ENCODE measurements around the gene TBR1. TPM values are rescaled to one million over a fixed set of nuclear protein-coding genes. Genes with fewer than 3 reads are reported as not detected.

The TBR1 gene
- total and polyA plus RNA-seq, 2 experiments from 2014 or later = not detected

- H3K4me1 ChIP-seq (ENCODE audit: insufficient read depth) = peaks cover 76% of the 10 kb centered on the region
- Mint-ChIP-seq H3K27me3 (ENCODE audit: insufficient read depth, low read depth, poor library complexity) (no peaks in the 10 kb centered on the region), H3K4me1 (peaks cover 77% of the 10 kb centered on the region), H3K4me3 (peak overlapping the region; percentile 60), H3K36me3 (ENCODE audit: low read depth) (peaks cover 9% of the 10 kb centered on the region; the same call in 2 of the 3 replicates), H3K27ac (peak overlapping the region; percentile 56), H3K9me3 (no peaks in the 10 kb centered on the region)
- no peaks in the 10 kb centered on the region for H3K27me3 ChIP-seq (ENCODE audit: insufficient read depth)
- no peaks in the 10 kb centered on the region for H3K9me2 ChIP-seq (ENCODE audit: insufficient read depth)
- H3K27ac ChIP-seq (ENCODE audit: low read depth) = no peak overlapping the region
- no peaks in the 10 kb centered on the region for H3F3A ChIP-seq (replicated peaks; ENCODE audit: low read depth)
- peak; percentile 66 for ATAC-seq
- H3K4me2 ChIP-seq = peak overlapping the region; percentile 36
- no peaks in the 10 kb centered on the region for H4K20me1 ChIP-seq (replicated peaks; ENCODE audit: insufficient read depth)
- peak overlapping the region; percentile 15; the same call in 1 of the 2 replicates for H3K4me3 ChIP-seq
- TF ChIP-seq, protein P1, sequence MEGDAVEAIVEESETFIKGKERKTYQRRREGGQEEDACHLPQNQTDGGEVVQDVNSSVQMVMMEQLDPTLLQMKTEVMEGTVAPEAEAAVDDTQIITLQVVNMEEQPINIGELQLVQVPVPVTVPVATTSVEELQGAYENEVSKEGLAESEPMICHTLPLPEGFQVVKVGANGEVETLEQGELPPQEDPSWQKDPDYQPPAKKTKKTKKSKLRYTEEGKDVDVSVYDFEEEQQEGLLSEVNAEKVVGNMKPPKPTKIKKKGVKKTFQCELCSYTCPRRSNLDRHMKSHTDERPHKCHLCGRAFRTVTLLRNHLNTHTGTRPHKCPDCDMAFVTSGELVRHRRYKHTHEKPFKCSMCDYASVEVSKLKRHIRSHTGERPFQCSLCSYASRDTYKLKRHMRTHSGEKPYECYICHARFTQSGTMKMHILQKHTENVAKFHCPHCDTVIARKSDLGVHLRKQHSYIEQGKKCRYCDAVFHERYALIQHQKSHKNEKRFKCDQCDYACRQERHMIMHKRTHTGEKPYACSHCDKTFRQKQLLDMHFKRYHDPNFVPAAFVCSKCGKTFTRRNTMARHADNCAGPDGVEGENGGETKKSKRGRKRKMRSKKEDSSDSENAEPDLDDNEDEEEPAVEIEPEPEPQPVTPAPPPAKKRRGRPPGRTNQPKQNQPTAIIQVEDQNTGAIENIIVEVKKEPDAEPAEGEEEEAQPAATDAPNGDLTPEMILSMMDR (conservative IDR thresholded peaks at IDR 0.05; ENCODE audit: low read depth in 2 of 2) = no peak
- TF ChIP-seq ZNF331 (CRISPR knock-in tag; IDR thresholded peaks at IDR 0.05; ENCODE audit: low read depth) = no peak
- TF ChIP-seq POLR2AphosphoS5 (IDR thresholded peaks at IDR 0.05; ENCODE audit: low read depth) = no peak
- TF ChIP-seq EZH2phosphoT487 (IDR thresholded peaks at IDR 0.05; ENCODE audit: unreplicated experiment) = no peak
- TF ChIP-seq, protein P2, sequence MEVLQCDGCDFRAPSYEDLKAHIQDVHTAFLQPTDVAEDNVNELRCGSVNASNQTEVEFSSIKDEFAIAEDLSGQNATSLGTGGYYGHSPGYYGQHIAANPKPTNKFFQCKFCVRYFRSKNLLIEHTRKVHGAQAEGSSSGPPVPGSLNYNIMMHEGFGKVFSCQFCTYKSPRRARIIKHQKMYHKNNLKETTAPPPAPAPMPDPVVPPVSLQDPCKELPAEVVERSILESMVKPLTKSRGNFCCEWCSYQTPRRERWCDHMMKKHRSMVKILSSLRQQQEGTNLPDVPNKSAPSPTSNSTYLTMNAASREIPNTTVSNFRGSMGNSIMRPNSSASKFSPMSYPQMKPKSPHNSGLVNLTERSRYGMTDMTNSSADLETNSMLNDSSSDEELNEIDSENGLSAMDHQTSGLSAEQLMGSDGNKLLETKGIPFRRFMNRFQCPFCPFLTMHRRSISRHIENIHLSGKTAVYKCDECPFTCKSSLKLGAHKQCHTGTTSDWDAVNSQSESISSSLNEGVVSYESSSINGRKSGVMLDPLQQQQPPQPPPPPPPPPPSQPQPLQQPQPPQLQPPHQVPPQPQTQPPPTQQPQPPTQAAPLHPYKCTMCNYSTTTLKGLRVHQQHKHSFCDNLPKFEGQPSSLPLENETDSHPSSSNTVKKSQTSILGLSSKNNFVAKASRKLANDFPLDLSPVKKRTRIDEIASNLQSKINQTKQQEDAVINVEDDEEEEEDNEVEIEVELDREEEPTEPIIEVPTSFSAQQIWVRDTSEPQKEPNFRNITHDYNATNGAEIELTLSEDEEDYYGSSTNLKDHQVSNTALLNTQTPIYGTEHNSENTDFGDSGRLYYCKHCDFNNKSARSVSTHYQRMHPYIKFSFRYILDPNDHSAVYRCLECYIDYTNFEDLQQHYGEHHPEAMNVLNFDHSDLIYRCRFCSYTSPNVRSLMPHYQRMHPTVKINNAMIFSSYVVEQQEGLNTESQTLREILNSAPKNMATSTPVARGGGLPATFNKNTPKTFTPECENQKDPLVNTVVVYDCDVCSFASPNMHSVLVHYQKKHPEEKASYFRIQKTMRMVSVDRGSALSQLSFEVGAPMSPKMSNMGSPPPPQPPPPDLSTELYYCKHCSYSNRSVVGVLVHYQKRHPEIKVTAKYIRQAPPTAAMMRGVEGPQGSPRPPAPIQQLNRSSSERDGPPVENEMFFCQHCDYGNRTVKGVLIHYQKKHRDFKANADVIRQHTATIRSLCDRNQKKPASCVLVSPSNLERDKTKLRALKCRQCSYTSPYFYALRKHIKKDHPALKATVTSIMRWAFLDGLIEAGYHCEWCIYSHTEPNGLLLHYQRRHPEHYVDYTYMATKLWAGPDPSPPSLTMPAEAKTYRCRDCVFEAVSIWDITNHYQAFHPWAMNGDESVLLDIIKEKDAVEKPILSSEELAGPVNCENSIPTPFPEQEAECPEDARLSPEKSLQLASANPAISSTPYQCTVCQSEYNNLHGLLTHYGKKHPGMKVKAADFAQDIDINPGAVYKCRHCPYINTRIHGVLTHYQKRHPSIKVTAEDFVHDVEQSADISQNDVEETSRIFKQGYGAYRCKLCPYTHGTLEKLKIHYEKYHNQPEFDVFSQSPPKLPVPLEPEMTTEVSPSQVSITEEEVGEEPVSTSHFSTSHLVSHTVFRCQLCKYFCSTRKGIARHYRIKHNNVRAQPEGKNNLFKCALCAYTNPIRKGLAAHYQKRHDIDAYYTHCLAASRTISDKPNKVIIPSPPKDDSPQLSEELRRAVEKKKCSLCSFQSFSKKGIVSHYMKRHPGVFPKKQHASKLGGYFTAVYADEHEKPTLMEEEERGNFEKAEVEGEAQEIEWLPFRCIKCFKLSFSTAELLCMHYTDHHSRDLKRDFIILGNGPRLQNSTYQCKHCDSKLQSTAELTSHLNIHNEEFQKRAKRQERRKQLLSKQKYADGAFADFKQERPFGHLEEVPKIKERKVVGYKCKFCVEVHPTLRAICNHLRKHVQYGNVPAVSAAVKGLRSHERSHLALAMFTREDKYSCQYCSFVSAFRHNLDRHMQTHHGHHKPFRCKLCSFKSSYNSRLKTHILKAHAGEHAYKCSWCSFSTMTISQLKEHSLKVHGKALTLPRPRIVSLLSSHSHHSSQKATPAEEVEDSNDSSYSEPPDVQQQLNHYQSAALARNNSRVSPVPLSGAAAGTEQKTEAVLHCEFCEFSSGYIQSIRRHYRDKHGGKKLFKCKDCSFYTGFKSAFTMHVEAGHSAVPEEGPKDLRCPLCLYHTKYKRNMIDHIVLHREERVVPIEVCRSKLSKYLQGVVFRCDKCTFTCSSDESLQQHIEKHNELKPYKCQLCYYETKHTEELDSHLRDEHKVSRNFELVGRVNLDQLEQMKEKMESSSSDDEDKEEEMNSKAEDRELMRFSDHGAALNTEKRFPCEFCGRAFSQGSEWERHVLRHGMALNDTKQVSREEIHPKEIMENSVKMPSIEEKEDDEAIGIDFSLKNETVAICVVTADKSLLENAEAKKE (CRISPR knock-in tag; IDR thresholded peaks at IDR 0.05) = no peak
- TF ChIP-seq NANOG (IDR thresholded peaks at IDR 0.05; ENCODE audit: borderline replicate concordance) = peak; percentile 42; the same call in 1 of the 2 replicates
- no peaks in the 10 kb centered on the region for H3K36me3 ChIP-seq (ENCODE audit: insufficient read depth)
- no peak overlapping the region for H2AFZ ChIP-seq
- DNase-seq (ENCODE audit: low spot score) = peak; percentile 61
- H3K79me2 ChIP-seq (replicated peaks; ENCODE audit: insufficient read depth) = peaks cover 27% of the 10 kb centered on the region
These were observed 46.8 kb upstream of the TBR1 start for GRCh38 chr2:161369311-161369710.

Measured in GM23338 (cell line).